Stimulated activated CD4-positive, alpha-beta T cell treated with anti-CD3 and anti-CD28 coated beads, Interleukin-15, amount 100 ng/mL, for 1 hour (primary cell): ENCODE measurements around the gene COBL.

Experiments
- DNase-seq, 2 donors: peaks; one replicate each; pipeline ENCODE4 v3.0.0-alpha.2; 2020; ENCODE audit warnings: low read depth in 1 of 2, low spot score in 1 of 2

COBL gene

GRCh38 chr7:51316666-51317581 is at the start of gene COBL:
COBL (minus strand) TSS chr7:51316809; CDS start chr7:51316633, 176 bp downstream.
- no peak for DNase-seq

DNA sequence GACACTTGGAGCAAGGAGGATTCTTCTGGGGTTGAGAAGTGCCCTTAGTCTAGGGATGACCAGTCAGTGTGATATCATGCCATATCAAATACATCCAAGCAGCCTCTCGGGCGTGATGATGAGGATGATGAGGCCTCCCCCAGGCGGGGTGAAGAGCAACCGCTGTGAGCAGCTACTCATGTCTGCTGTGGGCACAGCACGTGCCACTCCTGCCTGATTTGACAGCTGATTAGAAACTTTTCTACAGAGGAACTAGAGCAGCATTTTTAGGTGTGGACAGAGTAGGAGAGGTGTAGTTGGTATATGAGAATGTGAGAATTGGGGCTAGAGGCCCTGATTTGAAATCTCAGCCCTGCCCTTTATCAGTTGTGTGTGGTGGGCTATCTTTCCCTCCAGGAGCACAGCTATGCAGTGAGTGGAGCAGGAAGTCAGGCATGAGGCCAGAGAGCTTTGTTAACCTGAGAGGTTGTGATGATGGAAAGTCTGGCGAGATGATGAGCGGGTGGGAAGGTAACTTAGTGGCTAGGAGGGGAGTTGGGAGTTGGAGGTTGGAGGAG is 49.6 kb upstream of the COBL start:
- no peak for DNase-seq

DNA sequence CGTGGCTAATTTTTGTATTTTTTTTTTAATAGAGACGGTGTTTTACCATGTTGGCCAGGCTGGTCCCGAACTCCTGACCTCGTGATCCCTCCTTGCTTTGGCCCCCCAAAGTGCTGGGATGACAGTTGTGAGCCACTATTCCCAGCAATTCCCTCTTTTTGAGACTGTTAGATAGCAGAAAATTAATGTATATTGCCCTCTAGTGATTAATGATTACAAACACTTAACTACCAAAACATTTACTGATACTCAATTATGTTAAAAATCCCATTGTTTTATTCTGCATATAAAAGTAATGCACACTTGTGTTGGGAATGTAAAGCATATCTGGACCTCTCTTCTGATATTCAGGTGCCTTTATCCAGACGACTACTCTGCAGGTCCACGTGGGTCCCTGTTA is 41.2 kb upstream of the COBL start:
- no peak for DNase-seq

- DNase-seq, result no peak
These were observed 40.4 kb upstream of the COBL start for GRCh38 chr7:51356849-51357516.

- no peak for DNase-seq
These were observed 38.3 kb upstream of the COBL start for GRCh38 chr7:51354897-51355296.

GRCh38 chr7:51354434-51354833 is 37.8 kb upstream of the COBL start:
- no peak for DNase-seq

DNA sequence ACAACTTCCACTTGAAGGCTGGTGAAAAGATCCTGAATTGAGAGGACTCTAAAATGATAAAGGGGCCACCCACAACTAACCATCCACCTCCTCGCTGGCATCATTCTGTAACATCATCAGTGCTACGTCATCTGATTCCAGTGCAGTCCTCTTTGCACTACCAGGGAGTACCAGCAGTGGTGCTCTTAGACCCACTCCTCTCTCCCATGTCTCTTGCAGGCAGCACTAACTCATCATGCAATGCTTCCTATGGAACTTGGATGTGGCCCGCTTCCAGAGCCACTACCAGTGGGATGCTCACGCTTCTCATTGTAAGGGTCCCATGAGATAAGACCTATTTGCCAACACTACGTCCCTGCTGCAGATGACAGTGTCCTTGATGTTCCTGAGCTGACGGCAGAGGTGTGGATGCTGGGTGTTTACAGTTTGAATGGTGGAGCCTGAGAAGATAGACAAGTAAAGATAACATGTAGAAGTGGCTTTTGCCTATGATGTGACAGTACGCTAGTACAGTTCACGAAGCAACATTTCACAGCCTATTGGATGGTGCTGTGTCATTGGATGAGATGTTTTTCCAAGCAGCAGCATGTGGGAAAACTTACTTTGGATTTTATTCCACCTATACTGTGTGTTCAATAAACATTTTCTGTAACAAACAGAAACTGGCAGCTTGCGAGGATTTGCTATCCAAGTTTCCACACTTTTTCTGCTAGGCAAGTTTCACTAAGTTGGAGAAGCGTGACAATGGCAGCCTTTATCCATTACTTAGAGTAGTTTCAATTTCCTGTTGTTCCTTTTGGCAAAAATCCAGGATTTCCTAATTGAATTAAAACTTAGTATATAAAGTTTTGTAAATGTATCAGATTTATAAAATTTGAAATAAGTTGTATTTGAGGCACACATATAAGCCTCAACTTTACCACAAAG is 35.8 kb upstream of the COBL start:
- DNase-seq, result no peak

DNA sequence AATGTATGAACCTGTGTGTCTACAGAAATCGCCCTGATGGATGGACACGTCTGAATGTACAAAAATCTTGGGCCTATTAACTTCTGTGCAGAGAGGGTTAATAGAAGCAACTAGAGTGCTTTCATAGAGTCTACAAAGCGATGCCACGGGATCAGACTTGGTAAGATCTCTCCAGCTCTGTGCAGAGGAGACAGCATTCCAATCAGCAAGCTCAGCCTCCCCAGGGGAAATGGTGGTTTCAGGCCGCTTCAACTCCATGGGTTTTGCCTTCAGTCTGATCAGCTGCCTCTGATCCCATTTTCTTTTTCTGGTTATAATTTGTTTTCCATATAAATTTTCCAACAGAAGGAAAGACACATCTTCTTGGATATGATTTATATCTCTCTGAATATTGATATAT is 35.1 kb upstream of the COBL start:
- DNase-seq, result no peak

DNA sequence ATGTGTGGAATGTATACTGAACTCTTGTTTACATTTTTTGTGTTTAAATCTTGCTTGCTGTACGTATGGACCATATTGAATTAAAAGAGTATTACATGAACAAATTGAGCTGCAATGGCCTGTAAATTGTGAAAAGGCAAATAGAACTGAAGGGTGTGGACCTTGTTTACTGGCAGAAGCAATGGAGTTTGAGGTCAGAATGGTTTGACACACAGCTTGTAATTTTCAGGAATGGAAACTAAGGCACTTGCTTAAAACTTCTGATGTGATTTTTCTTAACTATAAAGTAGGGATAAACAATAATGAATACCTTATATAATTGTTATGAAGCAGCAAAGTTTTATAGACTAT is 33.9 kb upstream of the COBL start:
- DNase-seq, result no peak

GRCh38 chr7:51349820-51350545 is 33.4 kb upstream of the COBL start:
- no peak for DNase-seq

DNA sequence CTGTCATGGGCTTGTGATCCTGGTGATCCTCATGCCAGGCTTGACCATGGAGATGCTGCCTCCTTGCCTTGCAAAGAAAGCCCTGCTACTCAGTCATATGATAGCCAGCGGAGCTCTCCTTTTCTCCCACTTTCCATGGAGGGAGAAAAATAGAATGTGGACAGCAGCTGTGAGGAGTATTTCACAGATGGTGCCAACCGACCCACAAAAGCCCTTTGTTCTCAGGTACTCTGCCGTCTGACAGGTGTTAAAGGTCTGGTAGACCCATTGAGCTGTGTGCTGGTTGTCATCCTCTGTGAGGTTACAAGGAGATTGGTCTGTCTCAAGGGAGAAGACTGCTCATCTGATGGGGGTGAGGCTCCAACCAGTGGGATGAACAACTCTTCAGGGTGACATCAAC is 29.5 kb upstream of the COBL start:
- no peak for DNase-seq

DNA sequence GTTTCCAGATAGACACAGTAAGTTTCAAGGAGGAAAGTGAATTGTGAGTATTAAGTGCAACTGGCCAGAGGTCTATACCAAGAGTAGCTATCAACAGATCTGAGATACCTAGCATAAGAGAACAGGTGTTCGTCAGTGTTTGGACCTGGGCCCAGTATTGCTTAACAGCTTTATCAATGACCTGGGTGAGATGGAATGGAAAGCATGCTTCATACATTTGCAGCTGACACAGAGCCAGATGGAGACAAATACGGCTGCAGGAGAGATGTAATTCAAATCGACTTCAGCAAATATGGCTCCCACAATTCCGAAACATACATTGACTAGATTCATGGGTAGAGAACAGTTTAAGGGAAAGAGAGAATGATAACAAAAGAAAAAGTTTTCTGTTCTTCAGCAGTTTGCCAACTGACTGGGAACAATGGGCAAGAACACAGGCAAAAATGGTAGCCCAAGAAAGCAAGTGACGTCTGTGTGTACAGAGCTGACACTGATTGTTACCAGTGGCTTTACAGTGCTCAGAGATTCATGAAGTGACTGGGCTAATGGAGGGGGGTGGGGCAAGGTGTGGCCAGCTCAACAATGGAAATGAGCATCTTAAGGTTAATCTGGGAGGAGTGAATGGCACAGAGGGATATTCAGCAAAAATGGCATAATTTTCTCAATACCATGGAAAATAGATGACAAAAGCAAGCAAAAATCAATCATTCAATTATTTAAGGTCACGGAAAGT is 28.0 kb upstream of the COBL start:
- DNase-seq, result no peak

DNA sequence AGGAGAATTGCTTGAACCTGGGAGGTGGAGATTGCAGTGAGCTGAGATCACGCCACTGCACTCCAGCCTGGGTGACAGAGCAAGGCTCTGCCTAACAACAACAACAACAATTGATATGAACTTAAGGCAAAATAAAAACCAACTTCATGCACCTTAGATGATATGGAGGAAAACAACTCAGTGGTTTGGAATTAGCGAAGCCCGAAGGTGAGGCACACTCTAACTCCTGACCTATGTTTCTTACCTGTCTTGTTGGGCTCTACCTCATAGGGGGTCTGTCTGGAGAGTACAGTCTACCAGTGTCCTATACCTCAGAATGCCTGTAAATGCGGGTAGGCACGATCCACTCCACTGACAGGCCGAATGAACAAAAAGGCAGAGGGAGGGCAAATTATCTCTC is 24.3 kb upstream of the COBL start:
- no peak for DNase-seq

DNA sequence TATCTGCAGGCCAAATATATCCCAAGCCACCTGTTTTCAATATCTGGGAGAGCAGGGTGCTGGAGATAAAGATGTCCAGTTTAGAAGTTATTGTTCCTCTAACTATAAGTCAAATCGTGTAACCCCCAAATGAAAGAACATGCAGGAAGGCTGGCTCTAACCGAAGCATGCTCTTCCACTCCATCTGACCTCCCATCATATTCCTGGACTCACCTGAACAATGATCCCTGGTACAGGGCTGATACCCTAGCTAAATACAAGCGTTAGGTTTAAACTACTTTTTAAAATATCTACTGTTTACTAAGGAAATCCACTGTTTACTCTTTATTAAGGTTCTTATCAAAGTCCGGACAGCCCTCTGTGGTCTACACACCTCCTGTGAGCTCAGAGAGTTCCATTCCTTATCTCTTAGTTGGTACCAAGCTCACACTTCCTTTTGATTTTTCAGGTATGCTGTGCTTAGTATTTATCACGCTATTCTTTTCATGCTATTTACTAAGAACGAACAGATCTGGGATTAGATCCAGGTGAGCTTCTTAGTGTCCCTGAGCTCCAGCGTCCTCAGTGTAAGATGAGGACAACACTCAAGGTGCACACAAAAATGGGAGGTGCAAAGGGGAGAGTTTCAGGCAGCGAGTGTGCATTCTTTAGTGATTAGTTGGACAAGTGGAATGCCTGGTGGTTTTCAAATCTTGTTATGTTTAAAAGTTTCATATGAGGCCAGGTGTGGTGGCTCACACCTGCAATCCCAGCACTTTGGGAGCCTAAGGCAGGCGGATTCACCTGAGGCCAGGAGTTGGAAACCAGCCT is 23.6 kb upstream of the COBL start:
- DNase-seq, result no peak

- DNase-seq, result no peak
These were observed 18.4 kb upstream of the COBL start for GRCh38 chr7:51335057-51335456.

DNA sequence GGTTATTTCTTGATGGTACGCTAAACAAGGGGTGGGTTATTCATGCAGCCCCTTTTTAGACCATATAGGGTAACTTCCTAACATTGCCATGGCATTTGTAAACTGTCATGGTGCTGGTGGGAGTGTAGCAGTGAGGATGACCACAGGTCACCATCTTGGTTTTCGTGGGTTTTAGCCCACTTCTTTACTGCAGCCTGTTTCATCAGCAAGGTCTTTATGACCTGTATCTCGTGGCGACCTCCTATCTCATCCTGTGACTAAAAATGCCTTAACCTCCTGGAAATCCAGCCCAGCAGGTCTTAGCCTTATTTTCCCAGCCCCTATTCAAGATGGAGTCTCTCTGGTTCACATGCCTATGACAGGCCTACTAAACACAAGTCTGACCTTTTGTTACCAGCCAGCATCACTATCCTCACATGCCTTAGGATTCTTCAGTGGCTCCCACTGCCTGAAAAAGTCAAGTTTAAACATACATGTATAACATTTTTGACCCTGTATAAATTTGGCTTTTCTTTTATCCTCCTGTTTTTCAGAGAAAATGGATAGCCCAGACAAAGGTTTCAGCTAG is 13.2 kb upstream of the COBL start:
- no peak for DNase-seq

DNA sequence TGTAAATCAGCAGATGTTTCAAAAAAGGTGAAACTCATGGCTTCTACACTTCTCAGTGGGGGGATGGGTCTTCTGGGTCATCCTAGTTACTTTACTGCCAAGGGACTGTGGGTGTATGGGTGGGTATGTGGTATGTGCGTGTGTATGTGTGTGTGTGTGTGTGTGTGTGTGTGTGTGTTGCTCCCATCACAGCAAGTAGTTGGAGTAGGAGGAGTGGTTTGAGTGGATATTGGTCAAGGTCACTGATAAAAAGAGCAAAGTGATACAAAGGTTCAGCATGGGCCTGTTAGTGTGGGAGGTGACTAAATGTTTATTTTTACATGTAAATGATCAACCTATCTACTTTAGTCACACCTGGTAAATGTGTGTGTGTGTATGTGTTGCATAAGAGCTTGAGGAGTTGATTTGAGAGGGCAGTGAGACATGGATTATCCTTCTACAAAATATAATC is 11.8 kb upstream of the COBL start:
- no peak for DNase-seq

DNA sequence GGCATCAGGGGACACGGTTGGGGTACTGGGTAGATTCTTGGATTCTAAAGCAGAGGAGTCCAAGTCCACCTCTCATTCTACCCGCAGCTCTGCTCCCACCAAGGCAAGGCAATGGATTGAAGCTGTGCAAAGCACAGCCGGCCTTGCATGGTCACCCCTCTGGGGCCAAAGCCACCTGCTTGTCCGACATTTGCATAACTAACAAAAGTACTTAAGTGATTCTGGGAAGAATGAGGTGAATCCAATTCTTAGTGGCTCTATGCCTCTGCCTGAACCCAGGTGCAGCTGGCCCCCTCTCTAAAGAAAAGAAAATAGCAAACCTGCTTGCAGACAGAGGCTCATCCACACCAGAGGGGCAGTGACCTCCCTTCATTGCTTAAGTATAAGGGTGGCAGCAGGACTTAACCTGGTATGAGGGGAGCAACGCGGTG is 10.7 kb upstream of the COBL start:
- no peak for DNase-seq
